Smooth muscle cell (in vitro differentiated cells): ENCODE data around the gene PTPN4. TPM values are rescaled to one million over a fixed set of nuclear protein-coding genes. Genes with fewer than 3 reads are reported as not detected.

Experiments
- DNase-seq: peaks from one replicate; lab custom pipeline; 2025; ENCODE audit not compliant: unreplicated experiment; lab: John Stamatoyannopoulos, UW
- H2AFZ ChIP-seq: fragments of 200-600 bp; sonication (generic); 2 replicates; pipeline ENCODE4 v1.6.0; 2016; ENCODE audit warnings: antibody characterized with exemption, low read depth, mild to moderate bottlenecking
- H3F3A ChIP-seq: fragments of 200-600 bp; sonication (generic); 2 replicates; pipeline ENCODE4 v1.6.0; 2017; ENCODE audit warnings: antibody characterized with exemption, low read depth
- H3K27ac ChIP-seq: fragments of 200-600 bp; sonication (generic); 2 replicates; pipeline ENCODE4 v1.5.1; 2016; ENCODE audit warnings: low read depth, mild to moderate bottlenecking
- H3K27me3 ChIP-seq: fragments of 200-600 bp; sonication (generic); 2 replicates; pipeline ENCODE4 v1.6.1; 2016; ENCODE audit warnings: low read depth, mild to moderate bottlenecking
- H3K36me3 ChIP-seq: fragments of 200-600 bp; sonication (generic); 2 replicates; pipeline ENCODE4 v1.5.1; 2016; ENCODE audit warnings: low read depth
- H3K4me1 ChIP-seq: fragments of 200-600 bp; sonication (generic); 2 replicates; pipeline ENCODE4 v1.5.1; 2016; ENCODE audit warnings: low read depth
- H3K4me2 ChIP-seq: fragments of 200-600 bp; sonication (generic); 2 replicates; pipeline ENCODE4 v1.6.0; 2016; ENCODE audit warnings: mild to moderate bottlenecking
- H3K4me3 ChIP-seq: fragments of 200-600 bp; sonication (generic); 2 replicates; pipeline ENCODE4 v1.5.1; 2016; ENCODE audit warnings: mild to moderate bottlenecking
- H3K79me2 ChIP-seq: fragments of 200-600 bp; sonication (generic); 2 replicates; pipeline ENCODE4 v1.6.0; 2016; ENCODE audit warnings: low read depth, mild to moderate bottlenecking
- H3K9ac ChIP-seq: fragments of 200-600 bp; sonication (generic); 2 replicates; pipeline ENCODE4 v1.6.0; 2016; ENCODE audit warnings: low read depth
- H3K9me3 ChIP-seq: fragments of 200-600 bp; sonication (generic); replicated peaks from 2 replicates; pipeline ENCODE4 v1.5.1; 2016; ENCODE audit warnings: low read depth
- H4K20me1 ChIP-seq: fragments of 200-600 bp; sonication (generic); 2 replicates; pipeline ENCODE4 v1.6.0; 2016; ENCODE audit warnings: low read depth
- CTCF ChIP-seq: fragments of 200-600 bp; sonication (generic); IDR thresholded peaks from 2 replicates; pipeline ENCODE4 v1.5.1; 2017; ENCODE audit warnings: borderline replicate concordance, mild to moderate bottlenecking, antibody characterized with exemption; ENCODE audit not compliant: insufficient read depth, poor library complexity, severe bottlenecking
- WGBS: methylation state at CpG from one replicate; pipeline ENCODE4 v1.1.7; 2016; ENCODE audit warnings: low lambda C conversion rate; 5-methylcytosine and 5-hydroxymethylcytosine counted together
- polyA plus RNA-seq: library from polyadenylated mRNA; unstranded; fragments of >200 nt; fragmentation: Nextera tagmentation; extraction: Ambion mirVana; gene quantifications from 2 replicates; pipeline ENCODE4 v1.2.1, GENCODE V29; 2016
- total RNA-seq: library from RNA; depleted of rRNA; stranded (reverse); fragments of >200 nt; gene quantifications from 2 replicates; pipeline ENCODE4 v1.2.3, GENCODE V29; 2014

The PTPN4 gene
- total and polyA plus RNA-seq, 2 experiments from 2014 or later: 9.7 to 26.2 TPM

GRCh38 chr2:119774026-119774425 is 14.3 kb downstream of the PTPN4 start:
- H3K4me1 ChIP-seq: no peaks in the 10 kb centered on the region
- TF ChIP-seq CTCF: no peak
- H3K9me3 ChIP-seq: no peaks in the 10 kb centered on the region
- no peak for DNase-seq
- no peaks in the 10 kb centered on the region for H3F3A ChIP-seq
- H3K27ac ChIP-seq: no peak overlapping the region
- H3K79me2 ChIP-seq: peaks cover 70% of the 10 kb centered on the region
- no peak overlapping the region for H3K4me2 ChIP-seq
- peaks cover 14% of the 10 kb centered on the region for H4K20me1 ChIP-seq
- H2AFZ ChIP-seq: no peak overlapping the region
- H3K36me3 ChIP-seq: no peaks in the 10 kb centered on the region
- H3K27me3 ChIP-seq: no peaks in the 10 kb centered on the region
- H3K4me3 ChIP-seq: no peak overlapping the region
- no peak overlapping the region for H3K9ac ChIP-seq

- DNase-seq: no peak
- H3K27ac ChIP-seq: no peak overlapping the region
- no peak overlapping the region for H2AFZ ChIP-seq
- H3K4me1 ChIP-seq: no peaks in the 10 kb centered on the region
- no peak overlapping the region for H3K9ac ChIP-seq
- no peaks in the 10 kb centered on the region for H3K9me3 ChIP-seq
- H3K4me2 ChIP-seq: no peak overlapping the region
- H3K79me2 ChIP-seq: peaks cover 66% of the 10 kb centered on the region
- no peaks in the 10 kb centered on the region for H3K36me3 ChIP-seq
- WGBS: 93% methylated on average over 6 of the region's 6 CpGs
- no peak overlapping the region for H3K4me3 ChIP-seq
- H3F3A ChIP-seq: no peaks in the 10 kb centered on the region
- no peaks in the 10 kb centered on the region for H3K27me3 ChIP-seq
- H4K20me1 ChIP-seq: peaks cover 9% of the 10 kb centered on the region
- no peak for TF ChIP-seq CTCF
These were observed 15.4 kb downstream of the PTPN4 start for GRCh38 chr2:119775102-119775501.

GRCh38 chr2:119782308-119783027 is 22.7 kb downstream of the PTPN4 start:
- no peak for TF ChIP-seq CTCF
- no peak overlapping the region for H2AFZ ChIP-seq
- H3K27me3 ChIP-seq: no peaks in the 10 kb centered on the region
- no peaks in the 10 kb centered on the region for H3K4me1 ChIP-seq
- H3K79me2 ChIP-seq: peaks cover 46% of the 10 kb centered on the region
- H3K9me3 ChIP-seq: no peaks in the 10 kb centered on the region
- no peak overlapping the region for H3K4me2 ChIP-seq
- H3K9ac ChIP-seq: no peak overlapping the region
- H3F3A ChIP-seq: no peaks in the 10 kb centered on the region
- no peak overlapping the region for H3K27ac ChIP-seq
- WGBS: 82% methylated on average over 9 of the region's 9 CpGs
- H3K36me3 ChIP-seq: no peaks in the 10 kb centered on the region
- peaks cover 48% of the 10 kb centered on the region for H4K20me1 ChIP-seq
- DNase-seq: no peak
- H3K4me3 ChIP-seq: no peak overlapping the region

- Histone ChIP-seq H3F3A (no peaks in the 10 kb centered on the region), H3K4me2 (no peak overlapping the region), H3K79me2 (peaks cover 58% of the 10 kb centered on the region), H3K9me3 (peaks cover 7% of the 10 kb centered on the region), H2AFZ (no peak overlapping the region), H3K27ac (no peak overlapping the region), H3K36me3 (no peaks in the 10 kb centered on the region), H3K27me3 (no peaks in the 10 kb centered on the region), H3K4me3 (no peak overlapping the region), H3K9ac (no peak overlapping the region), H3K4me1 (no peaks in the 10 kb centered on the region), H4K20me1 (peaks cover 48% of the 10 kb centered on the region)
- DNase-seq: no peak
- 95% methylated on average over 5 of the region's 5 CpGs for WGBS
- no peak for TF ChIP-seq CTCF
These were observed 25.2 kb downstream of the PTPN4 start for GRCh38 chr2:119784876-119785275.
